K562 (cell line): ENCODE measurements around the gene LIF. TPM values are rescaled to one million over a fixed set of nuclear protein-coding genes. Genes with fewer than 3 reads are reported as not detected.
A peak's percentile ranks its signal among the peaks of the same experiment; 100 is the strongest.

Experiments
- ATAC-seq: fragments of 200-7000 bp; cut with Tn5 transposase; 3 replicates; pipeline ENCODE4 v1.9.1; 2020; ENCODE audit warnings: moderate library complexity
- BruUV-seq: library from RNA; stranded (reverse); fragments of 400-500 nt; replicated peaks from 2 replicates; lab custom pipeline; 2021; lab: Mats Ljungman, UMichigan
- CTCF ChIA-PET: fragments of 300-600 bp; formaldehyde crosslinking; extraction: SDS; loops from one replicate; lab custom pipeline; 2021; ENCODE audit warnings: low intra/inter-chr PET ratio; lab: Yijun Ruan, JAX
- POLR2A ChIA-PET: fragments of 300-600, 350-650 bp; sonication (Branson Sonifier 250); formaldehyde crosslinking; extraction: SDS; loops from one replicate; lab custom pipeline; 2021; ENCODE audit warnings: antibody characterized with exemption, inconsistent platforms; lab: Yijun Ruan, JAX
- DNase-seq, 4 experiments: peaks; one replicate each; pipeline versions ENCODE4 v3.0.0 to v3.0.0-alpha.2; 2011 to 2018; ENCODE audit warnings: low spot score in 3 of 4, mixed read lengths in 3 of 4; ENCODE audit errors: extremely low read depth in 1 of 4
- FAIRE-seq: peaks from 2 replicates; lab custom pipeline; 2011; peaks lifted over from hg19 to GRCh38; lab: Jason Lieb, UNC
- H2AFZ ChIP-seq: 2 replicates; pipeline ENCODE4 v1.6.0; 2011; ENCODE audit warnings: low read depth, low read length, control low read depth, inconsistent platforms
- H3K27ac ChIP-seq: fragments of 200-600 bp; 3 replicates; pipeline ENCODE4 v1.8.0; 2011; ENCODE audit warnings: low read depth, mild to moderate bottlenecking, control low read depth, inconsistent platforms, low read length, moderate library complexity, mixed read lengths; ENCODE audit errors: extremely low read depth
- H3K27me3 ChIP-seq, 2 experiments: fragments of 300-600 bp in 1 of 2; 2 replicates in 1 of 2; 3 replicates in 1 of 2; pipeline versions ENCODE4 v1.6.0 to v1.8.0; 2011; ENCODE audit warnings: inconsistent platforms in 2 of 2, low read length in 2 of 2, mild to moderate bottlenecking in 1 of 2, mixed read lengths in 1 of 2, moderate library complexity in 1 of 2; ENCODE audit not compliant: control insufficient read depth in 2 of 2, insufficient read depth in 2 of 2
- H3K36me3 ChIP-seq: fragments of 300-600 bp; 3 replicates; pipeline ENCODE4 v1.8.0; 2011; ENCODE audit warnings: mild to moderate bottlenecking, low read length, inconsistent platforms; ENCODE audit not compliant: control insufficient read depth, insufficient read depth
- H3K4me1 ChIP-seq, 2 experiments: fragments of 200-600 bp in 1 of 2; replicated peaks in 1 of 2; 2 replicates in 1 of 2; 3 replicates in 1 of 2; pipeline versions ENCODE4 v1.5.1 to v1.8.0; 2011; ENCODE audit warnings: inconsistent platforms in 2 of 2, low read length in 2 of 2, mild to moderate bottlenecking in 1 of 2, mixed read lengths in 1 of 2, moderate library complexity in 1 of 2; ENCODE audit not compliant: control insufficient read depth in 2 of 2, insufficient read depth in 2 of 2
- H3K4me2 ChIP-seq: 2 replicates; pipeline ENCODE4 v1.6.1; 2011; ENCODE audit warnings: low read length, control low read depth, inconsistent platforms, mixed read lengths; ENCODE audit not compliant: insufficient read depth
- H3K4me3 ChIP-seq: fragments of 200-600 bp; sonication (generic), shearing (Covaris generic); 2 replicates; pipeline ENCODE4 v1.5.1; 2016; ENCODE audit warnings: control low read depth, inconsistent platforms
- H3K79me2 ChIP-seq: fragments of 200-600 bp; 3 replicates; pipeline ENCODE4 v1.8.0; 2011; ENCODE audit warnings: low read length, inconsistent platforms; ENCODE audit not compliant: control insufficient read depth, insufficient read depth
- H3K9ac ChIP-seq, 2 experiments: 2 replicates each; pipeline versions ENCODE4 v1.6.0 to v1.6.1; 2011; ENCODE audit warnings: low read depth in 2 of 2, low read length in 2 of 2, control low read depth in 1 of 2, inconsistent platforms in 1 of 2, mild to moderate bottlenecking in 1 of 2, mixed read lengths in 1 of 2; ENCODE audit not compliant: insufficient read depth in 1 of 2
- H3K9me1 ChIP-seq: one replicate; pipeline ENCODE4 v1.6.0; 2011; ENCODE audit warnings: inconsistent platforms, mild to moderate bottlenecking, low read length, moderate library complexity; ENCODE audit not compliant: control insufficient read depth, insufficient read depth
- H3K9me3 ChIP-seq: replicated peaks from 2 replicates; pipeline ENCODE4 v1.5.1; 2011; ENCODE audit warnings: low read depth, low read length, inconsistent platforms; ENCODE audit not compliant: control insufficient read depth, insufficient read depth
- H4K20me1 ChIP-seq: replicated peaks from 2 replicates; pipeline ENCODE4 v1.6.1; 2011; ENCODE audit warnings: low read length, inconsistent platforms, mixed read lengths; ENCODE audit not compliant: control insufficient read depth, insufficient read depth
- ARID1B ChIP-seq: fragments of 450-650 bp; IDR thresholded peaks from 2 replicates; pipeline ENCODE4 v1.6.1; 2016; ENCODE audit warnings: antibody characterized with exemption, mild to moderate bottlenecking, inconsistent platforms
- CXXC5 ChIP-seq: fragments of 250-450 bp; sonication (Bioruptor Pico); IDR thresholded peaks from 2 replicates; pipeline ENCODE4 v1.8.0; 2022; ENCODE audit warnings: inconsistent platforms, mild to moderate bottlenecking, moderate library complexity
- DMBX1 ChIP-seq: fragments of 250-450 bp; sonication (Bioruptor Pico); IDR thresholded peaks from 2 replicates; pipeline ENCODE4 v1.8.0; 2022; ENCODE audit warnings: inconsistent platforms, mild to moderate bottlenecking, moderate library complexity, borderline replicate concordance
- ELF2 ChIP-seq: fragments of 250-450 bp; sonication (Bioruptor Pico); IDR thresholded peaks from 2 replicates; pipeline ENCODE4 v1.5.0; 2021; ENCODE audit warnings: mild to moderate bottlenecking
- KLF6 ChIP-seq: fragments of 250-450 bp; sonication (Bioruptor Pico); IDR thresholded peaks from 2 replicates; pipeline ENCODE4 v1.4.0; 2020; ENCODE audit warnings: mild to moderate bottlenecking, moderate library complexity, borderline replicate concordance
- MITF ChIP-seq: IDR thresholded peaks from 2 replicates; pipeline ENCODE4 v1.6.1; 2014; ENCODE audit warnings: antibody characterized with exemption
- MTA2 ChIP-seq: fragments of 450-650 bp; IDR thresholded peaks from 2 replicates; pipeline ENCODE4 v1.6.1; 2016; ENCODE audit warnings: low read depth
- NR2C1 ChIP-seq, 2 experiments: fragments of 450-650 bp; IDR thresholded peaks; 2 replicates each; pipeline ENCODE4 v1.6.1; 2017; ENCODE audit warnings: mild to moderate bottlenecking in 2 of 2, antibody characterized with exemption in 1 of 2, inconsistent platforms in 1 of 2, missing compliant biosample characterization in 1 of 2, missing genetic modification characterization in 1 of 2
- RAD51 ChIP-seq: fragments of 450-650 bp; IDR thresholded peaks from 2 replicates; pipeline ENCODE4 v1.7.1; 2016; ENCODE audit warnings: low read depth, mild to moderate bottlenecking, borderline replicate concordance
- TAL1 ChIP-seq: fragments of 450-650 bp; IDR thresholded peaks from 2 replicates; pipeline ENCODE4 v1.6.1; 2016; ENCODE audit warnings: mild to moderate bottlenecking
- TCF3 ChIP-seq: sonication (generic); formaldehyde crosslinking; IDR thresholded peaks from 2 replicates; pipeline ENCODE4 v1.4.0; 2020; ENCODE audit warnings: mild to moderate bottlenecking, missing genetic modification reagents
- TEAD4 ChIP-seq, 2 experiments: sonication (generic) in 1 of 2; formaldehyde crosslinking in 1 of 2; IDR thresholded peaks; 2 replicates each; pipeline versions ENCODE4 v1.6.1 to v1.8.0; 2012 to 2022; ENCODE audit warnings: borderline replicate concordance in 1 of 2, inconsistent platforms in 1 of 2, low read length in 1 of 2, mild to moderate bottlenecking in 1 of 2, missing genetic modification reagents in 1 of 2
- ZNF212 ChIP-seq: fragments of 450-650 bp; formaldehyde crosslinking; IDR thresholded peaks from 2 replicates; pipeline ENCODE4 v1.4.0; 2020; ENCODE audit warnings: mild to moderate bottlenecking
- ZNF24 ChIP-seq: fragments of 450-650 bp; IDR thresholded peaks from 2 replicates; pipeline ENCODE4 v1.6.1; 2016
- ZNF780A ChIP-seq: fragments of 250-450 bp; sonication (Bioruptor Pico); IDR thresholded peaks from 2 replicates; pipeline ENCODE4 v1.5.0; 2021; ENCODE audit warnings: mild to moderate bottlenecking
- ZNF785 ChIP-seq: fragments of 250-450 bp; sonication (Bioruptor Pico); IDR thresholded peaks from 2 replicates; pipeline ENCODE4 v1.4.0; 2020; ENCODE audit warnings: mild to moderate bottlenecking
- WGBS: fragments of 100-300 bp; shearing (Covaris generic); methylation state at CpG from one replicate; pipeline ENCODE4 v1.1.6; 2016; ENCODE audit warnings: low coverage, mixed read lengths; ENCODE audit not compliant: insufficient coverage; ENCODE audit errors: missing lambda C conversion rate; 5-methylcytosine and 5-hydroxymethylcytosine counted together
- in situ Hi-C: fragments of 300-500 bp; cut with MboI; formaldehyde crosslinking; loops from 4 replicates; pipeline ENCODE4 v1.15.0; 2018; ENCODE audit warnings: inconsistent platforms, mixed read lengths
- intact Hi-C: fragments of 100-400 bp; cut with micrococcal nuclease; formaldehyde crosslinking; loops from 2 replicates; pipeline ENCODE4 v1.14.2; 2022
- polyA plus RNA-seq, 8 experiments: library from polyadenylated mRNA; depleted of rRNA in 4 of 8; stranded (reverse) in 5 of 8; unstranded in 3 of 8; fragments of >200 nt; fragmentation: Nextera tagmentation in 2 of 8; fragmentation: Illumina TruSeq in 1 of 8; extraction: Ambion mirVana in 2 of 8; extraction: Trizol in 1 of 8; gene quantifications; 2 replicates each; pipeline versions ENCODE4 v1.2.1 to v1.2.3, GENCODE V29; 2011 to 2014; ENCODE audit warnings: inconsistent platforms in 1 of 8, missing spikeins in 1 of 8
- total RNA-seq, 7 experiments: library from RNA; depleted of rRNA in 6 of 7; stranded (reverse); fragments of >200 nt in 6 of 7; fragmentation: Illumina TruSeq in 2 of 7; extraction: Trizol in 2 of 7; gene quantifications; 2 replicates each; pipeline versions ENCODE4 v1.2.1 to v1.2.3, GENCODE V29; 2011 to 2021; ENCODE audit warnings: low replicate concordance in 1 of 7
- TF ChIP-seq, protein P1 (sequence below): IDR thresholded peaks from 2 replicates; pipeline ENCODE4 v1.6.1; 2011; ENCODE audit not compliant: insufficient read length; ENCODE audit errors: extremely low read depth
- TF ChIP-seq, protein P2 (sequence below), 3 experiments: IDR thresholded peaks in 2 of 3; conservative IDR thresholded peaks in 1 of 3; 2 replicates each; pipeline ENCODE4 v1.5.1; 2011 to 2012; ENCODE audit warnings: low read length in 3 of 3, mild to moderate bottlenecking in 3 of 3, control low read depth in 2 of 3, improper control_type of control experiment in 1 of 3, inconsistent platforms in 1 of 3, low read depth in 1 of 3, mixed read lengths in 1 of 3, moderate library complexity in 1 of 3; ENCODE audit not compliant: insufficient read depth in 2 of 3

Gene LIF
- total and polyA plus RNA-seq, 9 of the 15 experiments (the other 6 are each of a cell fraction or from before 2014, with no cell fraction given): 0.05 to 0.39 (median 0.18) TPM; not detected in 3

DNA sequence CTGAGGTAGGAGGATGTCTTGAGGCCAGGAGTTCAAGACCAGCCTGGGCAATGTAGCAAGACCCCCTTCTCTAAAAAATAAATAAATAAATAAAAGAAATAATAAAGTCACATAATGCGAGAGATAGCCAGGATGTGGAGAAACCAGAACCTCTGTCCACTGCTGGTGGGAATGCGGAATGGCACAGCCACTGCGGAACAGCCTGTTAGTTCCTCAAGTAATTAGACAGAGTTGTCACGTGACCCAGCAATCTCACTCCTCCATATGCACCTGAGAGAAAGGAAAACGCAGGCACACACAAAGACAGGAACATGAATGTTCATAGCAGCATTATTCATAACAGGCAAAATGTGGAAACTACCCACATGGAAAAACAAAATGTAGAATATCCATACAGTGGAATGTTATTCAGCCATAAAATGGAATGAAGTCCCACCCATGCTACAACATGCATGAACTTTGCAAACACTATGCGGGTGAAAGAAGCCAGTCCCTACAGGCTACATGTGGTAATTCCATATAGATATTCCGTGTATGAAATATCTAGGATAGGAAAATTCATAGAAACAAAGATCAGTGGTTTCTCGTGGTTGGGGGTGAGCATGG is 27.4 kb downstream of the LIF start:
- Histone ChIP-seq H3K27me3 (peaks cover 0 to 29% of the 10 kb centered on the region in 2 experiments; a peak in 2 of 5 replicates), H3K4me2 (peak overlapping the region; percentile 30; the same call in 1 of the 2 replicates), H4K20me1 (0 out of 2 replicates have a peak, but pooled peaks cover 3% of the 10 kb centered on the region), H3K9ac (no peak overlapping the region), H3K4me3 (no peak overlapping the region), H3K4me1 (peaks cover 21 to 45% of the 10 kb centered on the region in 2 experiments; a peak in 4 of 5 replicates), H3K79me2 (no peaks in the 10 kb centered on the region), H3K36me3 (no peaks in the 10 kb centered on the region), H2AFZ (peak overlapping the region; percentile 31; the same call in 1 of the 2 replicates), H3K27ac (no peak overlapping the region), H3K9me3 (no peaks in the 10 kb centered on the region), H3K9me1 (no peaks in the 10 kb centered on the region)
- ATAC-seq: peak; percentile 67
- FAIRE-seq: peak; percentile 88
- ChIA-PET CTCF (no interaction called here), POLR2A (no interaction called here)
- intact Hi-C loops (loop anchor here (5.0 kb wide), 1 partner anchor 37 kb away; no protein-coding TSS in a partner anchor), in situ Hi-C loops (no loop called here)
- WGBS: 5% methylated on average over 8 of the region's 8 CpGs
- no TSS peak for BruUV-seq
- peak; percentile 45 to 75 (median 46) for DNase-seq
- TF ChIP-seq MITF (peak; percentile 40; the same call in 1 of the 2 replicates), RAD51 (peak; percentile 98), NR2C1 (IDR thresholded peaks at IDR 0.05) (peak; percentile 43; the same call in 1 of the 2 replicates), NR2C1 (tag; IDR thresholded peaks at IDR 0.05) (no peak), ZNF785 (CRISPR knock-in tag) (no peak), TCF3 (CRISPR knock-in tag) (peak; percentile 43; the same call in 1 of the 2 replicates), ZNF24 (no peak), TEAD4 (IDR thresholded peaks at IDR 0.05; ENCODE audit: low read length) (peak; percentile 87), TEAD4 (CRISPR knock-in tag; IDR thresholded peaks at IDR 0.05; ENCODE audit: borderline replicate concordance) (0 out of 2 replicates have a peak, but pooled peaks have one; percentile 51), KLF6 (CRISPR knock-in tag) (no peak), ELF2 (no peak), ARID1B (peak; percentile 44; the same call in 1 of the 2 replicates), CXXC5 (CRISPR knock-in tag) (peak; percentile 25; the same call in 1 of the 2 replicates), MTA2 (peak; percentile 23; the same call in 1 of the 2 replicates), ZNF212 (CRISPR knock-in tag) (no peak), DMBX1 (CRISPR knock-in tag) (no peak), TAL1 (peak; percentile 57), ZNF780A (CRISPR knock-in tag) (no peak)
- TF ChIP-seq, protein P1, sequence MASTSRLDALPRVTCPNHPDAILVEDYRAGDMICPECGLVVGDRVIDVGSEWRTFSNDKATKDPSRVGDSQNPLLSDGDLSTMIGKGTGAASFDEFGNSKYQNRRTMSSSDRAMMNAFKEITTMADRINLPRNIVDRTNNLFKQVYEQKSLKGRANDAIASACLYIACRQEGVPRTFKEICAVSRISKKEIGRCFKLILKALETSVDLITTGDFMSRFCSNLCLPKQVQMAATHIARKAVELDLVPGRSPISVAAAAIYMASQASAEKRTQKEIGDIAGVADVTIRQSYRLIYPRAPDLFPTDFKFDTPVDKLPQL: no peak
- TF ChIP-seq, protein P2, sequence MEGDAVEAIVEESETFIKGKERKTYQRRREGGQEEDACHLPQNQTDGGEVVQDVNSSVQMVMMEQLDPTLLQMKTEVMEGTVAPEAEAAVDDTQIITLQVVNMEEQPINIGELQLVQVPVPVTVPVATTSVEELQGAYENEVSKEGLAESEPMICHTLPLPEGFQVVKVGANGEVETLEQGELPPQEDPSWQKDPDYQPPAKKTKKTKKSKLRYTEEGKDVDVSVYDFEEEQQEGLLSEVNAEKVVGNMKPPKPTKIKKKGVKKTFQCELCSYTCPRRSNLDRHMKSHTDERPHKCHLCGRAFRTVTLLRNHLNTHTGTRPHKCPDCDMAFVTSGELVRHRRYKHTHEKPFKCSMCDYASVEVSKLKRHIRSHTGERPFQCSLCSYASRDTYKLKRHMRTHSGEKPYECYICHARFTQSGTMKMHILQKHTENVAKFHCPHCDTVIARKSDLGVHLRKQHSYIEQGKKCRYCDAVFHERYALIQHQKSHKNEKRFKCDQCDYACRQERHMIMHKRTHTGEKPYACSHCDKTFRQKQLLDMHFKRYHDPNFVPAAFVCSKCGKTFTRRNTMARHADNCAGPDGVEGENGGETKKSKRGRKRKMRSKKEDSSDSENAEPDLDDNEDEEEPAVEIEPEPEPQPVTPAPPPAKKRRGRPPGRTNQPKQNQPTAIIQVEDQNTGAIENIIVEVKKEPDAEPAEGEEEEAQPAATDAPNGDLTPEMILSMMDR (IDR thresholded peaks at IDR 0.05 in 2 of 3, conservative IDR thresholded peaks at IDR 0.05 in 1 of 3; ENCODE audit: insufficient read depth in 2 of 3, low read depth in 1 of 3, low read length in 3 of 3): peak; percentile 12 to 47 (median 31); a peak in 3 of 6 replicates
